Breast epithelium (tissue), 3 donors: ENCODE data around the gene EGFLAM.

ENCODE experiments used
- POLR2A ChIP-seq: fragments of 450-650 bp; IDR thresholded peaks from one replicate; pipeline ENCODE4 v1.6.1; 2016; ENCODE audit warnings: antibody characterized with exemption, mild to moderate bottlenecking, moderate library complexity
- TF ChIP-seq, protein P1 (sequence below), 3 donors: fragments of 450-650 bp; IDR thresholded peaks; one replicate each; pipeline ENCODE4 v1.5.1; 2016 to 2017; ENCODE audit warnings: antibody characterized with exemption in 3 of 3, mild to moderate bottlenecking in 3 of 3, moderate library complexity in 3 of 3

DNA sequence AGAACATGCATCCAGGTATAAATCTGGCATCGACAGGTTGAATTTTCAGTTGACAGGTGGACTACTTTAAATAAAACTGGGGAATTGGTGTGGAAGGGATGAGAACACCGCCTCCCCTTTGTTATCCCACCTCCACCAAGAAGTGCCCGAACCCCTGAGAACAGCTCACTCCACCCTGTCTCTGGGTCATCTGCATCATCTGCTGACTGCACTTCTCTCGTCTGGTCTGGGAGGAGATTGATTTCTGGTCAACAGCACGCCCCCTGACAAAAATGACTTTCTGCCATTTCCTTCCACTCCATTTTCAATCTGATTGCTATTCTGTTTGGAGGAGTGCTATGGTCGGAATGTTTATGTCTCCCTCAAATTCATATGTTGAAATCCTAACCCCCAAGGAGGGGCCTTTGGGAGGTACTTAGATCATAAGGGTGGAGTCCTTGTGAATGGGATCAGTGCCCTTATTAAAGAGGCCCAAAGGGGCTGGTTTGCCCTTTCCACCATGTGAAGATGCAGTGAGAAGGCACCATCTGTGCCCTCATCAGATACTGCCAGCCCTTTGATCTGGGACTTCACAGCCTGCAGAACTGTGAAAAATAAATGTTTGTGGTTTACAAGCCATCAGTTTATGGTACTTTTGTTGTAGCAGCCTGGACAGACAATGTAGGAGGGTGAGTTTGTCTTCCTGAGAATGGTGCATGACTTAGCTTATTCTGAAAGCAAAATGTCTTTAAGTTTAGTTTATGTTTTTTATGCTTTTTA, 145.7 kb downstream of the EGFLAM start:
- no peak for TF ChIP-seq POLR2A
- TF ChIP-seq, protein P1, sequence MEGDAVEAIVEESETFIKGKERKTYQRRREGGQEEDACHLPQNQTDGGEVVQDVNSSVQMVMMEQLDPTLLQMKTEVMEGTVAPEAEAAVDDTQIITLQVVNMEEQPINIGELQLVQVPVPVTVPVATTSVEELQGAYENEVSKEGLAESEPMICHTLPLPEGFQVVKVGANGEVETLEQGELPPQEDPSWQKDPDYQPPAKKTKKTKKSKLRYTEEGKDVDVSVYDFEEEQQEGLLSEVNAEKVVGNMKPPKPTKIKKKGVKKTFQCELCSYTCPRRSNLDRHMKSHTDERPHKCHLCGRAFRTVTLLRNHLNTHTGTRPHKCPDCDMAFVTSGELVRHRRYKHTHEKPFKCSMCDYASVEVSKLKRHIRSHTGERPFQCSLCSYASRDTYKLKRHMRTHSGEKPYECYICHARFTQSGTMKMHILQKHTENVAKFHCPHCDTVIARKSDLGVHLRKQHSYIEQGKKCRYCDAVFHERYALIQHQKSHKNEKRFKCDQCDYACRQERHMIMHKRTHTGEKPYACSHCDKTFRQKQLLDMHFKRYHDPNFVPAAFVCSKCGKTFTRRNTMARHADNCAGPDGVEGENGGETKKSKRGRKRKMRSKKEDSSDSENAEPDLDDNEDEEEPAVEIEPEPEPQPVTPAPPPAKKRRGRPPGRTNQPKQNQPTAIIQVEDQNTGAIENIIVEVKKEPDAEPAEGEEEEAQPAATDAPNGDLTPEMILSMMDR (IDR thresholded peaks at IDR 0.05): no peak
